GM12878 (cell line): Measurements from ENCODE around the gene CARMIL3. TPM values are rescaled to one million over a fixed set of nuclear protein-coding genes. Genes with fewer than 3 reads are reported as not detected.

ENCODE experiments used
- ATAC-seq: fragments of 200-7000 bp; cut with Tn5 transposase; 3 replicates; pipeline ENCODE4 v1.9.1; 2020; ENCODE audit warnings: mild to moderate bottlenecking, moderate library complexity
- BruUV-seq: library from RNA; stranded (reverse); fragments of 400-500 nt; replicated peaks from 2 replicates; lab custom pipeline; 2021; lab: Mats Ljungman, UMichigan
- CTCF ChIA-PET: fragments of 300-600 bp; sonication (Branson Sonifier 250); formaldehyde crosslinking; extraction: SDS; loops from one replicate; lab custom pipeline; 2021; ENCODE audit warnings: inconsistent platforms; lab: Yijun Ruan, JAX
- POLR2A ChIA-PET: fragments of 350-600 bp; formaldehyde crosslinking; extraction: SDS; loops from one replicate; lab custom pipeline; 2021; ENCODE audit warnings: inconsistent platforms; lab: Charles Lee
- RAD21 ChIA-PET: fragments of 300-600 bp; sonication (Branson Sonifier 250); formaldehyde crosslinking; loops from one replicate; lab custom pipeline; 2023; ENCODE audit warnings: antibody characterized with exemption; ENCODE audit not compliant: unreplicated experiment; lab: Charles Lee
- SMC1A ChIA-PET: fragments of 300-600 bp; sonication (Branson Sonifier 250); formaldehyde crosslinking; loops from one replicate; lab custom pipeline; 2023; ENCODE audit not compliant: unreplicated experiment, uncharacterized antibody; lab: Charles Lee
- DNase-seq: peaks from one replicate; pipeline ENCODE4 v3.0.0-alpha.2; 2011; ENCODE audit warnings: low read depth, low spot score
- FAIRE-seq: peaks from 3 replicates; lab custom pipeline; 2011; peaks lifted over from hg19 to GRCh38; lab: Jason Lieb, UNC
- H2AFZ ChIP-seq: 2 replicates; pipeline ENCODE4 v1.6.0; 2011; ENCODE audit warnings: low read depth, low read length, control low read depth; ENCODE audit not compliant: control insufficient read depth
- H3K27ac ChIP-seq: 2 replicates; pipeline ENCODE4 v1.5.1; 2011; ENCODE audit warnings: control low read depth; ENCODE audit not compliant: control insufficient read depth, insufficient read depth
- H3K27me3 ChIP-seq, 2 experiments: replicated peaks in 1 of 2; 2 replicates each; pipeline versions ENCODE4 v1.6.0 to v1.6.1; 2011; ENCODE audit warnings: low read length in 1 of 2; ENCODE audit not compliant: control insufficient read depth in 2 of 2, insufficient read depth in 2 of 2
- H3K36me3 ChIP-seq, 2 experiments: 2 replicates each; pipeline ENCODE4 v1.5.1; 2011; ENCODE audit warnings: low read length in 1 of 2; ENCODE audit not compliant: control insufficient read depth in 2 of 2, insufficient read depth in 2 of 2
- H3K4me1 ChIP-seq: 2 replicates; pipeline ENCODE4 v1.6.1; 2011; ENCODE audit warnings: mild to moderate bottlenecking, low read length, moderate library complexity, mixed read lengths; ENCODE audit not compliant: control insufficient read depth, insufficient read depth
- H3K4me2 ChIP-seq: 2 replicates; pipeline ENCODE4 v1.6.0; 2011; ENCODE audit warnings: control low read depth; ENCODE audit not compliant: control insufficient read depth, insufficient read depth
- H3K4me3 ChIP-seq: fragments of 200-600 bp; sonication (generic); 2 replicates; pipeline ENCODE4 v1.5.1; 2016
- H3K79me2 ChIP-seq: 2 replicates; pipeline ENCODE4 v1.6.0; 2011; ENCODE audit warnings: low read length; ENCODE audit not compliant: control insufficient read depth, insufficient read depth
- H3K9ac ChIP-seq: 2 replicates; pipeline ENCODE4 v1.8.0; 2011; ENCODE audit warnings: low read length, control low read depth, mixed read lengths; ENCODE audit not compliant: control insufficient read depth, insufficient read depth
- H3K9me3 ChIP-seq: replicated peaks from 3 replicates; pipeline ENCODE4 v1.5.1; 2011; ENCODE audit warnings: mild to moderate bottlenecking, low read length; ENCODE audit not compliant: control insufficient read depth, insufficient read depth
- H4K20me1 ChIP-seq: 2 replicates; pipeline ENCODE4 v1.6.0; 2011; ENCODE audit not compliant: control insufficient read depth, insufficient read depth
- BACH1 ChIP-seq: fragments of 450-650 bp; IDR thresholded peaks from 2 replicates; pipeline ENCODE4 v1.6.1; 2017; ENCODE audit warnings: mild to moderate bottlenecking, borderline replicate concordance
- CHD2 ChIP-seq: IDR thresholded peaks from 2 replicates; pipeline ENCODE4 v1.6.1; 2011; ENCODE audit warnings: low read depth, low read length, improper control_type of control experiment, borderline replicate concordance
- FOXK2 ChIP-seq: fragments of 450-650 bp; IDR thresholded peaks from 2 replicates; pipeline ENCODE4 v1.6.1; 2017; ENCODE audit warnings: mild to moderate bottlenecking, moderate library complexity
- HDGF ChIP-seq: fragments of 450-650 bp; IDR thresholded peaks from 2 replicates; pipeline ENCODE4 v1.6.1; 2016; ENCODE audit warnings: antibody characterized with exemption
- IKZF1 ChIP-seq: fragments of 450-650 bp; conservative IDR thresholded peaks from 2 replicates; pipeline ENCODE4 v1.6.1; 2017; ENCODE audit warnings: antibody characterized with exemption, mild to moderate bottlenecking
- IRF4 ChIP-seq: IDR thresholded peaks from 2 replicates; pipeline ENCODE4 v1.6.1; 2011; ENCODE audit warnings: low read depth, low read length
- ZBTB40 ChIP-seq: fragments of 450-650 bp; IDR thresholded peaks from 2 replicates; pipeline ENCODE4 v1.6.1; 2016; ENCODE audit warnings: mild to moderate bottlenecking, moderate library complexity, borderline replicate concordance
- ZNF207 ChIP-seq: fragments of 450-650 bp; IDR thresholded peaks from 2 replicates; pipeline ENCODE4 v1.6.1; 2014; ENCODE audit warnings: antibody characterized with exemption, mild to moderate bottlenecking, borderline replicate concordance
- WGBS: methylation state at CpG from one replicate; pipeline ENCODE4 v1.1.6; 2016; ENCODE audit warnings: low lambda C conversion rate; ENCODE audit not compliant: insufficient replicate concordance, insufficient coverage; ENCODE audit errors: missing lambda C conversion rate; 5-methylcytosine and 5-hydroxymethylcytosine counted together
- in situ Hi-C: fragments of 300-500 bp; cut with MboI; formaldehyde crosslinking; loops from 9 replicates; pipeline ENCODE4 v1.14.3; 2018; ENCODE audit warnings: mixed read lengths
- intact Hi-C: fragments of 100-400 bp; cut with micrococcal nuclease; formaldehyde crosslinking; loops from one replicate; pipeline ENCODE4 v1.14.2; 2022; ENCODE audit not compliant: unreplicated experiment
- polyA plus RNA-seq, 11 experiments: library from polyadenylated mRNA; depleted of rRNA in 4 of 11; unstranded in 6 of 11; stranded (reverse) in 5 of 11; fragments of >200 nt; fragmentation: Nextera tagmentation in 4 of 11; fragmentation: Illumina TruSeq in 1 of 11; extraction: Ambion mirVana in 4 of 11; extraction: Trizol in 1 of 11; gene quantifications; 1 replicate in 1 of 11; 2 replicates in 10 of 11; pipeline versions ENCODE4 v1.2.1 to v1.2.3, GENCODE V29; 2011 to 2016; ENCODE audit warnings: inconsistent platforms in 2 of 11, missing spikeins in 2 of 11, low read depth in 1 of 11
- total RNA-seq, 4 experiments: library from RNA; depleted of rRNA in 3 of 4; stranded (reverse); fragments of >200 nt in 3 of 4; fragmentation: Illumina TruSeq in 1 of 4; extraction: Trizol in 1 of 4; gene quantifications; 2 replicates each; pipeline versions ENCODE4 v1.2.1 to v1.2.3, GENCODE V29; 2013 to 2021
- TF ChIP-seq, protein P1 (sequence below): fragments of 450-650 bp; IDR thresholded peaks from 2 replicates; pipeline ENCODE4 v1.6.1; 2017; ENCODE audit warnings: mild to moderate bottlenecking, low read depth, inconsistent platforms; ENCODE audit not compliant: poor library complexity, severe bottlenecking

CARMIL3 gene
- total and polyA plus RNA-seq, 10 of the 15 experiments (the other 5 are each of a cell fraction or from before 2014, with no cell fraction given): 0.09 to 0.32 (median 0.25) TPM; not detected in 3

DNA sequence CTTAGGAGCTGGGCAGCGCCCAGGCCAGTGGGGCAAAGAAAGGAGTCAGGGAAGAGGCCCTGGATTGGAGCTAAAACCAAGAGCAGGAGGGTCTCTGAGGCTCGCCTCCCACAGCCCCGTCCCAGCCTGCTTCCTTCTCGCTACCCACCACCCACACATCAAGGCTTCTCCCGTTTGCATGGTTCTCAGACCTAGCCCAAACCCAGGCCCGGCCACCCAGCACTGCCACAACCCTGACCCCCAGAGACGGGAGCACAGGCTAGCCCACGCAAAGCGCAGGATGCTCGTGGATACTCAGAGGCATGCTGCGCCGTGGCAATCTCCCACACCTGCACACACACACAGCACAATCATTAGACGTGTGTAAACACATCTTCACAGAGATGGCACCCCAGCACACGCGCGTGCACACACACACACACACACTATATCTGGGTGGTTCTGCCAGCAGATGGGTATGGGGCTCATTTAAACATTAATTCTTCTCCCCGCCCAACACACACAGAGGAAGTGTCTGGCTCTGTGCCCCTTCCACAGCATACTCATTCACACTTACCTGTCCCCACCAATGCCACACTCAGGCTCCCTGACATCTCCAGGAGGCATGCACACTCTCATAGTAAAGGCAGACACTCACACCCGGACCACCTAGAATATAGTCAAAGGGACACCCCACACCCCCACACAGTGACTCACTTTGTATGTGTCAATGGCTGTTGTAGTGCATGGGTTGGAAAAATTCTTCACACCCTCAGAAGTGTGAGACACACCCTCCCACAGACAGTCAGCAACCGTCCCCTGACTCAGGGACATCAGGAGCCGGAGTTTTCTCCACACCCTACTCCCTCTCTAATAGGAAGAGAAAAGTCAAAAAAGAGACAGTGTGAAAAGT is 1.1 kb downstream of the CARMIL3 start:
- SMC1A ChIA-PET: interaction anchor here (0.6 to 1.8 kb wide), 5 partner anchors 8 to 56 kb away, joined by 3 to 5 read pairs (median 4); no protein-coding TSS in a partner anchor
- intact Hi-C loops: loop anchor here (2.0 kb wide), 1 partner anchor 38 kb away; no protein-coding TSS in a partner anchor
- no peaks in the 10 kb centered on the region for H4K20me1 ChIP-seq
- H3K36me3 ChIP-seq: no peaks in the 10 kb centered on the region
- TF ChIP-seq FOXK2 (0 out of 2 replicates have a peak, but pooled peaks have one; percentile 0), IKZF1 (peak; percentile 31; the same call in 1 of the 2 replicates), CHD2 (no peak), ZNF207 (no peak), IRF4 (no peak), ZBTB40 (no peak), BACH1 (no peak), HDGF (no peak)
- TF ChIP-seq, protein P1, sequence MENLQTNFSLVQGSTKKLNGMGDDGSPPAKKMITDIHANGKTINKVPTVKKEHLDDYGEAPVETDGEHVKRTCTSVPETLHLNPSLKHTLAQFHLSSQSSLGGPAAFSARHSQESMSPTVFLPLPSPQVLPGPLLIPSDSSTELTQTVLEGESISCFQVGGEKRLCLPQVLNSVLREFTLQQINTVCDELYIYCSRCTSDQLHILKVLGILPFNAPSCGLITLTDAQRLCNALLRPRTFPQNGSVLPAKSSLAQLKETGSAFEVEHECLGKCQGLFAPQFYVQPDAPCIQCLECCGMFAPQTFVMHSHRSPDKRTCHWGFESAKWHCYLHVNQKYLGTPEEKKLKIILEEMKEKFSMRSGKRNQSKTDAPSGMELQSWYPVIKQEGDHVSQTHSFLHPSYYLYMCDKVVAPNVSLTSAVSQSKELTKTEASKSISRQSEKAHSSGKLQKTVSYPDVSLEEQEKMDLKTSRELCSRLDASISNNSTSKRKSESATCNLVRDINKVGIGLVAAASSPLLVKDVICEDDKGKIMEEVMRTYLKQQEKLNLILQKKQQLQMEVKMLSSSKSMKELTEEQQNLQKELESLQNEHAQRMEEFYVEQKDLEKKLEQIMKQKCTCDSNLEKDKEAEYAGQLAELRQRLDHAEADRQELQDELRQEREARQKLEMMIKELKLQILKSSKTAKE: no peak
- TF ChIP-seq, all 136 proteins: peak for 2
- in situ Hi-C loops: no loop called here
- ChIA-PET POLR2A (interaction anchor here (0.6 to 0.8 kb wide), 3 partner anchors 55 to 73 kb away, joined by 3 to 5 read pairs (median 3); no protein-coding TSS in a partner anchor), RAD21 (interaction anchor here (0.5 to 2.1 kb wide), 4 partner anchors 10 to 746 kb away, joined by 3 to 6 read pairs (median 4); partner anchors contain the start of gene BCL2L2), CTCF (interaction anchor here (0.6 to 6.3 kb wide), 6 partner anchors 9 to 123 kb away, joined by 3 to 197 read pairs (median 5); partner anchors contain the start of gene PCK2)
- H3K9ac ChIP-seq: no peak overlapping the region
- peak overlapping the region; percentile 99 for H3K4me2 ChIP-seq
- FAIRE-seq: no peak
- DNase-seq: no peak
- BruUV-seq: no TSS peak
- peaks cover 23% of the 10 kb centered on the region for H3K4me1 ChIP-seq
- H3K27ac ChIP-seq: no peak overlapping the region
- H3K4me3 ChIP-seq: peak overlapping the region; percentile 74
- no peaks in the 10 kb centered on the region for H3K79me2 ChIP-seq
- WGBS: 53% methylated on average over 20 of the region's 20 CpGs
- H3K27me3 ChIP-seq: peaks cover 0 to 3% of the 10 kb centered on the region in 2 experiments; a peak in 1 of 4 replicates
- H2AFZ ChIP-seq: no peak overlapping the region
- no peak for ATAC-seq
- H3K9me3 ChIP-seq: no peaks in the 10 kb centered on the region
